ENCODE results near the gene ERC2. TPM values are rescaled to one million over a fixed set of nuclear protein-coding genes. Genes with fewer than 3 reads are reported as not detected.
A peak's percentile ranks its signal among the peaks of the same experiment; 100 is the strongest.

The ERC2 gene
- polyA plus RNA-seq, 3 donors, result not detected

DNA sequence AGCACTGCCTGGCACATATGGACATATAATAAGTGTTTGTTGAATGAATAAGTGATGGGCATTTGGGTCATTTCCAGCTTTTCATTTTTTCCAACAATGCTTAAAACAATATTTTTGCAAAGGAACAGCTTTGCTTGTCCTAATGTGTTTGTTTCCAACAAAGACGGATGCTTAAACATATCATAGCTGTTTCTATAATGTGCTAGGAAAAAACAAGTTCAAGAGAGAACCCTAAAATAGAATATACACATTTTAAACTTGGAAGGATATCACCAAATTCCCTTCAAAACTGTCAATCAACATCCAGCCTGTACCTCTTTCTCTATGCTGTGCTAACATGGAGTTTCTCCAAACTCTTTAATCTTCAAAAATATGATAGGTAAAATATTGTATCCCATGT lies 756.6 kb downstream of the ERC2 start:
- no peak overlapping the region for H3K4me3 Mint-ChIP-seq

DNA sequence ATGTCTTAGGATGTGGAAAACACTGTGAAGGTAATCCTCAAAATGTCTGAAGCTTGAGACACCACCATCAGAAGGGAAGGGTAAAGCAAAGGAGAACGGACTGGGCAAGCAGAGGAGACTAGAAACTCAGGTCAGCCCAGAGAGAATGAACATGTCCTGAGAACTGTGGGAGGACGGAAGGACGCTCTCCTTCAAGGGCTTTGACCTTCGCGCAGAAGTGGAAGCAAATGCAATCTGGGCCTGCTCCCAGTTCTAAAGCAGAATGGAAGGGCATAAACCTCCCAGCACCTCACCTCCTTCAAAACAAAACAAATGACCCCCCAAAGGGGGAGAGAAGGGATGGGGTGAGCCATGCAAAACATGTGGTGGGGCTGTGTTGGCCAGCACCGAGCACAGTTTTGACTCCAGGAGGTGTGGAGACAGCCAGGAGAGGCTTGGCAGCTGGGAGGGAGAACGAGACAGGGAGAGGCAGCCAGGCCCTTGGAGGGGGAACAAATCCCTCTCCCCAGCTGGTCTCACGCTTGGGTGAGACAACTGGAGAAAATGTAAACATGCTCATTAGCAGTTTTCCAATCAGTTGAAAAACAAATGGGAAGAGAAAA lies 758.8 kb downstream of the ERC2 start:
- intact Hi-C loops (cut with micrococcal nuclease), result no loop called here
- Histone ChIP-seq H3K27me3 (ENCODE audit: control insufficient read depth in 2 of 2, insufficient read depth in 2 of 2, low read length in 2 of 2) (no peaks in the 10 kb centered on the region), H3K9ac (ENCODE audit: insufficient read depth, low read length, poor library complexity, severe bottlenecking) (no peak overlapping the region), H3K79me2 (ENCODE audit: insufficient read depth, low read length) (no peaks in the 10 kb centered on the region), H3K4me3 (replicated peaks in 1 of 3; ENCODE audit: low read depth in 2 of 3, low read length in 3 of 3) (no peak overlapping the region), H2AFZ (ENCODE audit: insufficient read depth, low read depth, low read length, poor library complexity, severe bottlenecking) (no peak overlapping the region), H3K4me2 (replicated peaks; ENCODE audit: extremely low read depth, low read length, poor library complexity, severe bottlenecking) (no peak overlapping the region), H3K4me1 (ENCODE audit: control insufficient read depth in 1 of 2, insufficient read depth in 2 of 2, low read length in 2 of 2) (no peaks in the 10 kb centered on the region), H3K36me3 (replicated peaks in 1 of 2; ENCODE audit: control insufficient read depth in 1 of 2, insufficient read depth in 2 of 2, low read length in 2 of 2) (no peaks in the 10 kb centered on the region), H4K20me1 (ENCODE audit: insufficient read depth, low read length) (no peaks in the 10 kb centered on the region), H3K27ac (ENCODE audit: low read depth in 1 of 2, low read length in 2 of 2) (no peak overlapping the region), H3K9me3 (replicated peaks in 1 of 2; ENCODE audit: control insufficient read depth in 1 of 2, insufficient read depth in 1 of 2, low read length in 2 of 2) (no peaks in the 10 kb centered on the region)
- Mint-ChIP-seq H3K4me3 (peak overlapping the region in 1 of 2 donors; percentile 1), H3K27ac (no peak overlapping the region), H3K4me1 (no peaks in the 10 kb centered on the region), H3K27me3 (ENCODE audit: low read depth in 3 of 3) (peaks cover 4 to 9% (median 9%) of the 10 kb centered on the region in 3 donors), H3K9me3 (peaks cover 0 to 5% (median 0%) of the 10 kb centered on the region in 7 donors), H3K36me3 (no peaks in the 10 kb centered on the region)
- no peak for DNase-seq
- 80% methylated on average over 1 of the region's 8 CpGs for WGBS (ENCODE audit: insufficient coverage)
- TF ChIP-seq, protein P1, sequence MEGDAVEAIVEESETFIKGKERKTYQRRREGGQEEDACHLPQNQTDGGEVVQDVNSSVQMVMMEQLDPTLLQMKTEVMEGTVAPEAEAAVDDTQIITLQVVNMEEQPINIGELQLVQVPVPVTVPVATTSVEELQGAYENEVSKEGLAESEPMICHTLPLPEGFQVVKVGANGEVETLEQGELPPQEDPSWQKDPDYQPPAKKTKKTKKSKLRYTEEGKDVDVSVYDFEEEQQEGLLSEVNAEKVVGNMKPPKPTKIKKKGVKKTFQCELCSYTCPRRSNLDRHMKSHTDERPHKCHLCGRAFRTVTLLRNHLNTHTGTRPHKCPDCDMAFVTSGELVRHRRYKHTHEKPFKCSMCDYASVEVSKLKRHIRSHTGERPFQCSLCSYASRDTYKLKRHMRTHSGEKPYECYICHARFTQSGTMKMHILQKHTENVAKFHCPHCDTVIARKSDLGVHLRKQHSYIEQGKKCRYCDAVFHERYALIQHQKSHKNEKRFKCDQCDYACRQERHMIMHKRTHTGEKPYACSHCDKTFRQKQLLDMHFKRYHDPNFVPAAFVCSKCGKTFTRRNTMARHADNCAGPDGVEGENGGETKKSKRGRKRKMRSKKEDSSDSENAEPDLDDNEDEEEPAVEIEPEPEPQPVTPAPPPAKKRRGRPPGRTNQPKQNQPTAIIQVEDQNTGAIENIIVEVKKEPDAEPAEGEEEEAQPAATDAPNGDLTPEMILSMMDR (IDR thresholded peaks at IDR 0.05), result no peak

More for the DNA sequence above, 756.6 kb downstream of the ERC2 start:
- Histone ChIP-seq H3K4me1 (ENCODE audit: control insufficient read depth in 1 of 2, insufficient read depth in 2 of 2, low read length in 2 of 2) (no peaks in the 10 kb centered on the region), H2AFZ (ENCODE audit: insufficient read depth, low read depth, low read length, poor library complexity, severe bottlenecking) (no peak overlapping the region), H3K9ac (ENCODE audit: insufficient read depth, low read length, poor library complexity, severe bottlenecking) (no peak overlapping the region), H3K4me2 (replicated peaks; ENCODE audit: extremely low read depth, low read length, poor library complexity, severe bottlenecking) (no peak overlapping the region), H4K20me1 (ENCODE audit: insufficient read depth, low read length) (no peaks in the 10 kb centered on the region), H3K27me3 (ENCODE audit: control insufficient read depth in 2 of 2, insufficient read depth in 2 of 2, low read length in 2 of 2) (no peaks in the 10 kb centered on the region), H3K36me3 (replicated peaks in 1 of 2; ENCODE audit: control insufficient read depth in 1 of 2, insufficient read depth in 2 of 2, low read length in 2 of 2) (no peaks in the 10 kb centered on the region), H3K27ac (ENCODE audit: low read depth in 1 of 2, low read length in 2 of 2) (no peak overlapping the region), H3K4me3 (replicated peaks in 1 of 3; ENCODE audit: low read depth in 2 of 3, low read length in 3 of 3) (no peak overlapping the region), H3K9me3 (replicated peaks in 1 of 2; ENCODE audit: control insufficient read depth in 1 of 2, insufficient read depth in 1 of 2, low read length in 2 of 2) (no peaks in the 10 kb centered on the region), H3K79me2 (ENCODE audit: insufficient read depth, low read length) (no peaks in the 10 kb centered on the region)
- no peaks in the 10 kb centered on the region for H3K36me3 Mint-ChIP-seq
- no peak overlapping the region for H3K27ac Mint-ChIP-seq
- peaks cover 4 to 12% (median 7%) of the 10 kb centered on the region in 3 donors for H3K27me3 Mint-ChIP-seq (ENCODE audit: low read depth in 3 of 3)
- TF ChIP-seq, protein P1 (IDR thresholded peaks at IDR 0.05), result no peak
- peaks cover 0 to 9% (median 0%) of the 10 kb centered on the region in 7 donors for H3K9me3 Mint-ChIP-seq
- no peak for DNase-seq
- no CpG with 5 or more reads among the region's 1 CpG for WGBS (ENCODE audit: insufficient coverage)
- intact Hi-C loops (cut with micrococcal nuclease), result no loop called here
- no peaks in the 10 kb centered on the region for H3K4me1 Mint-ChIP-seq

Measured in CD14-positive monocyte (primary cell).